DOHH2 (cell line): ENCODE data around the gene TJP2.
"Not testable (repeated sequence)": the region's sequence is repeated elsewhere in the genome, so short reads cannot be mapped to it uniquely, and the experiment has no call there.

Experiments used
- H3F3A ChIP-seq: fragments of 200-600 bp; sonication (generic), shearing (Covaris generic); 2 replicates; pipeline ENCODE4 v1.6.0; 2016; ENCODE audit warnings: antibody characterized with exemption, mild to moderate bottlenecking; ENCODE audit not compliant: control insufficient read depth, insufficient read depth
- H3K27ac ChIP-seq: fragments of 200-600 bp; sonication (generic); 2 replicates; pipeline ENCODE4 v1.5.1; 2014; ENCODE audit warnings: low read depth, mild to moderate bottlenecking, low read length, moderate library complexity
- H3K27me3 ChIP-seq: fragments of 200-600 bp; sonication (generic); 2 replicates; pipeline ENCODE4 v1.6.1; 2014; ENCODE audit warnings: mild to moderate bottlenecking, low read length, mixed read lengths; ENCODE audit not compliant: control insufficient read depth
- H3K36me3 ChIP-seq: fragments of 200-600 bp; sonication (generic); 2 replicates; pipeline ENCODE4 v1.6.1; 2014; ENCODE audit warnings: mild to moderate bottlenecking, low read length, moderate library complexity, mixed read lengths; ENCODE audit not compliant: control insufficient read depth
- H3K4me1 ChIP-seq: fragments of 200-600 bp; sonication (generic); 2 replicates; pipeline ENCODE4 v1.6.1; 2014; ENCODE audit warnings: mild to moderate bottlenecking, low read length, mixed read lengths; ENCODE audit not compliant: control insufficient read depth
- H3K4me2 ChIP-seq: fragments of 200-600 bp; sonication (generic); 2 replicates; pipeline ENCODE4 v1.6.0; 2014; ENCODE audit warnings: mild to moderate bottlenecking, low read length, moderate library complexity
- H3K4me3 ChIP-seq: fragments of 200-600 bp; sonication (generic); 2 replicates; pipeline ENCODE4 v1.5.1; 2014; ENCODE audit warnings: mild to moderate bottlenecking, low read length, mixed read lengths
- H3K79me2 ChIP-seq: fragments of 200-600 bp; sonication (generic); 2 replicates; pipeline ENCODE4 v1.6.1; 2014; ENCODE audit warnings: mild to moderate bottlenecking, low read length, mixed read lengths; ENCODE audit not compliant: control insufficient read depth
- H3K9me2 ChIP-seq: fragments of 200-600 bp; sonication (generic); replicated peaks from 2 replicates; pipeline ENCODE4 v1.6.1; 2014; ENCODE audit warnings: mild to moderate bottlenecking, low read length, mixed read lengths; ENCODE audit not compliant: control insufficient read depth
- H3K9me3 ChIP-seq: fragments of 200-600 bp; sonication (generic); 2 replicates; pipeline ENCODE4 v1.6.1; 2014; ENCODE audit warnings: antibody characterized with exemption, low read length, mixed read lengths; ENCODE audit not compliant: control insufficient read depth, insufficient read depth
- H4K20me1 ChIP-seq: fragments of 200-600 bp; sonication (generic); 2 replicates; pipeline ENCODE4 v1.6.0; 2014; ENCODE audit warnings: low read depth, mild to moderate bottlenecking, antibody characterized with exemption, low read length, moderate library complexity; ENCODE audit not compliant: control insufficient read depth, insufficient read depth
- CTCF ChIP-seq: fragments of 200-600 bp; sonication (generic); IDR thresholded peaks from one replicate; pipeline ENCODE4 v1.5.1; 2014; ENCODE audit warnings: antibody characterized with exemption, mild to moderate bottlenecking, low read depth, low read length; ENCODE audit not compliant: poor library complexity, severe bottlenecking
- EZH2phosphoT487 ChIP-seq: fragments of 200-600 bp; sonication (generic); IDR thresholded peaks from 2 replicates; pipeline ENCODE4 v1.6.1; 2017; ENCODE audit warnings: borderline replicate concordance, mild to moderate bottlenecking, antibody characterized with exemption, low read length, moderate library complexity, mixed read lengths

The TJP2 gene

GRCh38 chr9:69303331-69303730, 129.3 kb downstream of the TJP2 start:
- no peaks in the 10 kb centered on the region for H3K27me3 ChIP-seq
- no peaks in the 10 kb centered on the region for H3K36me3 ChIP-seq
- H3K79me2 ChIP-seq = no peaks in the 10 kb centered on the region
- no peaks in the 10 kb centered on the region for H3F3A ChIP-seq
- H3K9me2 ChIP-seq = no peaks in the 10 kb centered on the region
- H3K4me2 ChIP-seq = no peak overlapping the region
- H3K4me3 ChIP-seq = no peak overlapping the region
- TF ChIP-seq CTCF (no peak), EZH2phosphoT487 (no peak)
- no peaks in the 10 kb centered on the region for H3K9me3 ChIP-seq
- H4K20me1 ChIP-seq = no peaks in the 10 kb centered on the region
- no peak overlapping the region for H3K27ac ChIP-seq
- H3K4me1 ChIP-seq = no peaks in the 10 kb centered on the region

GRCh38 chr9:69306895-69307445, 132.9 kb downstream of the TJP2 start:
- H3K9me3 ChIP-seq, H3K9me2 ChIP-seq, H3K27me3 ChIP-seq, H3F3A ChIP-seq, H3K27ac ChIP-seq, H3K4me3 ChIP-seq, H3K79me2 ChIP-seq, H3K4me2 ChIP-seq, H4K20me1 ChIP-seq, H3K36me3 ChIP-seq, H3K4me1 ChIP-seq: not testable (repeated sequence)

- Histone ChIP-seq H3F3A (no peaks in the 10 kb centered on the region), H3K9me3 (peaks cover 6% of the 10 kb centered on the region), H3K27me3 (no peaks in the 10 kb centered on the region), H3K36me3 (no peaks in the 10 kb centered on the region), H3K27ac (no peak overlapping the region), H4K20me1 (no peaks in the 10 kb centered on the region), H3K79me2 (no peaks in the 10 kb centered on the region), H3K9me2 (no peaks in the 10 kb centered on the region), H3K4me3 (no peak overlapping the region), H3K4me2 (no peak overlapping the region), H3K4me1 (no peaks in the 10 kb centered on the region)
- no peak for TF ChIP-seq EZH2phosphoT487
- no peak for TF ChIP-seq CTCF
These were observed 133.5 kb downstream of the TJP2 start for GRCh38 chr9:69307446-69308205.

- H3K27ac ChIP-seq = no peak overlapping the region
- no peaks in the 10 kb centered on the region for H3K9me2 ChIP-seq
- no peaks in the 10 kb centered on the region for H3K36me3 ChIP-seq
- peaks cover 14% of the 10 kb centered on the region for H3K9me3 ChIP-seq
- no peaks in the 10 kb centered on the region for H3F3A ChIP-seq
- no peaks in the 10 kb centered on the region for H4K20me1 ChIP-seq
- H3K4me3 ChIP-seq = no peak overlapping the region
- TF ChIP-seq CTCF (no peak), EZH2phosphoT487 (no peak)
- H3K79me2 ChIP-seq = no peaks in the 10 kb centered on the region
- no peaks in the 10 kb centered on the region for H3K27me3 ChIP-seq
- no peaks in the 10 kb centered on the region for H3K4me1 ChIP-seq
- no peak overlapping the region for H3K4me2 ChIP-seq
These were observed 134.3 kb downstream of the TJP2 start for GRCh38 chr9:69308206-69308931.
